Measurements from ENCODE around the gene HOXB2. TPM values are rescaled to one million over a fixed set of nuclear protein-coding genes. Genes with fewer than 3 reads are reported as not detected.

Gene HOXB2
- total and polyA plus RNA-seq, 9 of the 15 experiments (the other 6 are each of a cell fraction or from before 2014, with no cell fraction given) = 2.1 to 97.7 (median 21.2) TPM

- peak; percentile 24; the same call in 1 of the 2 replicates for TF ChIP-seq ARID1B (IDR thresholded peaks at IDR 0.05)
- TF ChIP-seq ATF7 (IDR thresholded peaks at IDR 0.05) = 0 out of 2 replicates have a peak, but pooled peaks have one; percentile 23
- TF ChIP-seq BRCA1 (IDR thresholded peaks at IDR 0.05) = no peak
- TF ChIP-seq BRCA1 (CRISPR knock-in tag; IDR thresholded peaks at IDR 0.05) = no peak
- no peak for TF ChIP-seq AFF4 (CRISPR knock-in tag; IDR thresholded peaks at IDR 0.05)
- no peak for TF ChIP-seq ARID3A (IDR thresholded peaks at IDR 0.05; ENCODE audit: borderline replicate concordance, low read depth, low read length)
- TF ChIP-seq ZNF384 (IDR thresholded peaks at IDR 0.05; ENCODE audit: low read depth, low read length) = no peak
- TF ChIP-seq FOXP1 (CRISPR knock-in tag; IDR thresholded peaks at IDR 0.05) = no peak
- no peak for TF ChIP-seq CXXC5 (CRISPR knock-in tag; IDR thresholded peaks at IDR 0.05)
- TF ChIP-seq SMARCA4 (IDR thresholded peaks at IDR 0.05) = peak; percentile 33
- no peak for TF ChIP-seq FOXM1 (IDR thresholded peaks at IDR 0.05; ENCODE audit: low read depth)
- no peak for TF ChIP-seq FOXM1 (CRISPR knock-in tag; IDR thresholded peaks at IDR 0.05; ENCODE audit: low read depth)
- TF ChIP-seq ZEB2 (IDR thresholded peaks at IDR 0.05) = 0 out of 2 replicates have a peak, but pooled peaks have one; percentile 34
- no peak for TF ChIP-seq MTA3 (IDR thresholded peaks at IDR 0.05; ENCODE audit: borderline replicate concordance)
- TF ChIP-seq FOS (IDR thresholded peaks at IDR 0.05; ENCODE audit: extremely low read depth, insufficient read length) = no peak
- TF ChIP-seq SP1 (CRISPR knock-in tag; IDR thresholded peaks at IDR 0.05) = no peak
- no peak for TF ChIP-seq ZNF583 (CRISPR knock-in tag; IDR thresholded peaks at IDR 0.05)
- TF ChIP-seq CEBPZ (IDR thresholded peaks at IDR 0.05; ENCODE audit: borderline replicate concordance, low read depth, low read length) = no peak
Measured at GRCh38 chr17:48513097-48513496, 31.8 kb downstream of the HOXB2 start (continued).
